HG03432 (cell line): Measurements from ENCODE around the gene RPRD1A.
"Not testable (repeated sequence)": the region's sequence is repeated elsewhere in the genome, so short reads cannot be mapped to it uniquely, and the experiment has no call there.

ENCODE experiments used
- ATAC-seq: cut with Tn5 transposase; IDR thresholded peaks from one replicate; pipeline ENCODE4 v1.9.1; 2021; ENCODE audit warnings: mild to moderate bottlenecking, moderate library complexity; ENCODE audit not compliant: unreplicated experiment

Gene RPRD1A

GRCh38 chr18:35972197-35973000 is 95.0 kb downstream of the RPRD1A start, which contains the start of gene RMP24:
RMP24 (plus strand) TSS chr18:35972679.
- peak; percentile 91 for ATAC-seq

GRCh38 chr18:35971661-35972196 is 95.6 kb downstream of the RPRD1A start:
- peak; percentile 19 for ATAC-seq

DNA sequence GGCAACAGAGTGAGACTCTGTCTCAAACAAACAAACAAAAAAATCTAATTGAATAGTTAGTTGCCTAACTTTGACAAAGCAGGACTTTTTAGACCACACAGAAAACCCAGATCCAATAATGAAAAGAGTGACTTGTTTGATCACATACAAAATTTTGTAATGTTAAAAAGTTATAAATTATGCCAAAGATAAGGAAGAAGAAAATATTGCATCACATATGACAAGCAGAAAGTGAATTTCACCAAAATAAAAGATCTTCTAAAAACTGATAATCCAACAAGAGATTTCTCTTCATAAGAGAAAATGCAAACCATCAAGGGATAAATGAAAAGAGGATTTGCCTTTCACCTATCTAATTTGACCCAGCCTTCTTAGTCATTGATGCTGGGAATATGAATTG is 97.7 kb downstream of the RPRD1A start:
- ATAC-seq: no peak

DNA sequence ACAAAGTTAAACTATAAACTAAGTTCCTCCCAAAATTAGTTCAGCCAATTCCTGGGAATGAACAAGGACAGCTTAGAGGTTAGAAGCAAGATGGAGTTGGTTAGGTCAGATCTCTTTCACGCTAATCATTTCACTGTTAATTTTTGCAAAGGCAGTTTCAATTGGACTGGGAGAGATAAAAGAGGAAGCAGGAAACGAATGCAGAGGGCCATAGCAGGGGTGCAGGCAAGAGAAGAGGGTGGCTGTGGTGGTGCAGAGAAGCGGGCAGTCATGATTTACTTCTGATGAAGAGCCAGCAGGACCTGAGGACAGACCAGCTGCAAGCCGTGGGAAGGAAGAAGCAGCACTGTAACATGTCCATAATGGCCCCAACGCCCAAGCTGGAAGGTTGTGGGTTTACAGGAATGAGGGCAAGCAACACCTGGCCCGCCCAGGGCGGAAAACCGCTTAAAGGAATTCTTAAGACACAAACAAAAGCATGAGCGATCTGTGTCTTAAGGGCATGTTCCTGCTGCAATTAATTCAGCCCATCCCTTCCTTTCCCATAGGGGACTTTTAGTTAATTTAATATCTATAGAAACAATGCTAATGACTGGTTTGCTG is 99.0 kb downstream of the RPRD1A start:
- no peak for ATAC-seq

GRCh38 chr18:35967866-35968265 is 99.5 kb downstream of the RPRD1A start:
- ATAC-seq: not testable (repeated sequence)

- ATAC-seq: no peak
Measured at GRCh38 chr18:35964319-35964718, 103.0 kb downstream of the RPRD1A start.

GRCh38 chr18:35962320-35962719 is 105.0 kb downstream of the RPRD1A start:
- no peak for ATAC-seq

DNA sequence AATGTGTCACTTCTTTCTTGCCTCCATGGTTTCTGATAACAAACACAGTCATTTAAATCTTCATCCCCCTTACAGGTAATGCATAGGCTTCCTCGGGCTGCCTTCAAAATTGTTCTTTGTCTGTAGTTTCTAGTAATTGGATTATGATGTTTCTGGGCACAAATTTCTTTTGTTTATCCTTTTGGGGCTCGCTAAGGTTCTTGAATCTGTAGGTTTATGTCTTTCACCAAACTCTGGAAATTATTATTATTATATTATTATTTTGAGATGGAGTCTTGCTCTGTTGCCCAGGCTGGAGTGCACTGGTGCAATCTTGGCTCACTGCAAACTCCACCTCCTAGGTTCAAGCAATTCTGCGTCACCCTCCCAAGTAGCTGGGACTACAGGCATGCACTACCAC is 111.1 kb downstream of the RPRD1A start:
- ATAC-seq: no peak

DNA sequence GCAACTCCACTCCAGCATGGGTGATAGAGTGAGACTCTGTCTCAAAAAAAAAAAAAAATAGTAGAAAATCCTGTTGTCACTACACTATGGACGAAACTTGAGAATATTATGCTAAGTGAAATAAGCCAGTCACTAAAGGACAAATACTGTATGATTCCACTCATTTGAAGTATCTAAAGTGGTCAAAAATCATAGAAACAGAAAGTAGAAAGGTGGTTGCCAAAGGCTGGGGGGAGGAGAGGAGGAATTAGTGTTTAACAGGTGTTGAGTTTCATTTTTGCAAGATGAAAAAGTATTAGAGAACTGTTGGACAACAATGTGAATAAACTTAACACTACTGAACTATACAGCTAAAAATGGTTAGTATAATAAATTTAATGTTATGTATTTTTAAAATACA is 113.7 kb downstream of the RPRD1A start:
- ATAC-seq: peak; percentile 68

DNA sequence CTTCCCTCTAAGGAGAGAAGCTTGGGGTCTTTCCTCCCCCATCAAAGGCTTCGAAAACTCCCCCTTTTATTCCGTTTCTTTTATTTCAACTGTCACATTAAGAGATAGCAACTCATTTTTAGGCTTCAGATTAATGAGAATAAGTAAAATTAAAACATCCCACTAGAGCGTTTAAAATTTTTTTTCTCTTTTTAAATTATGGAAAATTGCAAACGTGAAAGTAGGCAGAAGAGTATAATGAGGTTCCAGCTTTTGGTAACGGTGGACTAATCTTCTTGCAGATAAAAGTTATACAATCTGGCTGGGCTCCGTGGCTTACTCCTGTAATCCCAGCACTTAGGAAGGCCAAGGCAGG is 116.8 kb downstream of the RPRD1A start:
- ATAC-seq: no peak

DNA sequence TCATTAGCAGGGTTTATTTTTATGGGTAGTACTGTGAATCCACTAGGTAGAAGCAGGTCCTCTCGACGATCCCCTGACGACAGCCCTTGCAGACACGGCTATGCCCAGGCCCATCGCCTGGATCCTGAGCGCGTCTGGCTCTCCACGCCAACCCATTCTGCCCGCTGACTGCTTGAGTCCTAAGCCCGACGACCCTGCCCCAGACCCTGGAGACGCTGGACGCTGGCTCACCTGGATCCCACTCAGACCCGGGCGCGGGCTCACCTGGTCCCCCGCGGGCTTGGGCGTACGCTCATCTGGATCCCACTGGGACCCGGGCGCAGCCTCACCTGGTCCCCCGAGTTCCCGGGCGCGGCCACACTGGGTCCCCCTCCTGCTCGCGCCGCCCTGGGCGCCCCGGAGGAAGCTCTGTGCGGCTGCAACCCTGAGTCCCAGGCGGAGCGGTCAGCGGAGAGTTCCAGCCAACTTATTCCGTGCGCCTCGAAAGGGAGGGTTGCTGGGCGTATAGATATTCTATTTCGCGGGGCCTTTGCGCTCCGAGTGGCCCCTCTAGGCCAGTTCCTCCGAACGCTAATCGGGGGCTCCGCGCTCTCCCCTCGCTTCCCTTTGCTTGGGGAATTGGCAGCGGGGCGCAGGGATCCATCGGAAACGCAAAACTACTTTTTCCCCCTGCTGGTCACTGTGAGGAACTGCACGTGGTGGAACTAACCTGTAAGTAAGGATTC is 117.3 kb downstream of the RPRD1A start:
- peak; percentile 69 for ATAC-seq

DNA sequence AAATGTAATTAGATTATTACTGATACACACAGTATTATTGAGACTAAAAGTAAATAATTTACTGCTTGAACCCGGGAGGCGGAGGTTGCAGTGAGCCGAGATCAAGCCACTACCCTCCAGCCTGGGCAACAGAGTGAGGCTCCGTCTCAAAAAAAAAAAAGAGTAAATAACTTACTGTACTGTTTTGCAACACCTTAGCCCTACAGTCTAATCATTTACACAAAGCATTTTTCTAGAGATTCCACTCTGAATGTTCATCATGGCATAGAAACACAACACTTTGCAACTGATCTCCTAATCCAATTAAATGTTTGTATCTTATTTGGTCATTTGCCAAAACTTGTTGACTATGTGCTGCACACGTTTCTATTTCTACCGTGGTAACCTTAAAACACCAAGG is 118.3 kb downstream of the RPRD1A start:
- ATAC-seq: no peak

DNA sequence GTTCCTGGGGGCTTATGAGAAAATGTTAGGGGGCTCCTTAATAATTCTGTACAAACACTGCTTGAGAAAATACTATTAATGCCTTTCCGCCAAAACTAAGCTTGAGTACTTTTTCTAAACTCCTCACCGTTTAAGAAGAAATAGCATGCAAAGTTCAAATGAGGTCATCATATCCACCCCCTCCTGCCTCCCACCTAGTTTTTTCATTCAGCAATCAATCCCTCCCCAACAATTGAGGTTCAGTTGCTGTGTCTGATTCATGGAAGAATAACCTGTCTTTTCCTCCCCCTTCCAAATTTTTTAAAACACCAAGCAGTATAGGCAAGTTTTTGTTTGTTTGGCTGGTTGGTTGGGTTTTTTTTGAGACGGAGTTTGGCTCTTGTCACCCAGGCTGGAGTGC is 119.3 kb downstream of the RPRD1A start:
- no peak for ATAC-seq

DNA sequence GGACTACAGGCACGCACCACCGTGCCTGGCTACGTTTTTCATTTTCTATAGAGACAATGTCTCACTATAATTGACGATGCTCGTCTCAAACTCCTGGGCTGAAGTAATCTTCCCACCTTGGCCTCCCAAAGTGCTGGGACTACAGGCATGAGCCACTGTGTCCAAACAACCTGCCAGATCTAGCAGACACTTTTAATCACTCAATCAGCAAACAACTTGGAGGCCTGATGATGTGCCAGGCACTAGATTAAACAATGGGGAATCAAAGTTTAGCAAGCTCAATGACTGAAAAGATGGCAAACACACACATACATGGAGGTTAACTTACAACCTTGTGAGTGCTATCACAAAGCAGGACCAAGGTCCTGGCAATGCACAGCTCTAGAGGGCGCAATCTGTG is 124.7 kb downstream of the RPRD1A start:
- no peak for ATAC-seq

- no peak for ATAC-seq
Measured at GRCh38 chr18:35942133-35942532, 125.2 kb downstream of the RPRD1A start.

DNA sequence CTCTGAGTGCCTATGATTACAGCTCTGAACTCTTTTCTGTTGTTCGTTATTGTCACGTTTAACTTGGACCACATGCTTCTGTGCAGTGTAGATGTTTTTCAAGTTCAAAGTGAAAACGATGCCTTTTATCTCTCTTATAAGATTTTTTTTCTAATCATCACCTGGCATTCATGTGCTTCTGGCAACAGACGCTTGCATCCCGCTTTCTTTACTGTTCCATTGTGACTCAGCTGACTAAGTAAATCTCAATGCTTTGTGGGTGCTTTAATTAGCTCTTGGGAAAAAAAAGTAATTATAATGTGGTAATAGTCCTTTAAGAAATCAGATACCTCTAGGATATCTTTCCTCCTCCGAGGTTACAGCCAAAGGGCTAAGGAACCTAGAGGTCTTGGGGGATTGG is 126.1 kb downstream of the RPRD1A start:
- ATAC-seq: no peak
